Neural cell (in vitro differentiated cells): ENCODE results near the gene PDE8A. TPM values are rescaled to one million over a fixed set of nuclear protein-coding genes. Genes with fewer than 3 reads are reported as not detected.

Experiments
- H2AFZ ChIP-seq: fragments of 200-600, 300-800 bp; sonication (generic), shearing (Covaris generic); 2 replicates; pipeline ENCODE4 v1.6.0; 2014; ENCODE audit warnings: low read depth, mild to moderate bottlenecking, antibody characterized with exemption, low read length, moderate library complexity
- H3F3A ChIP-seq: fragments of 200-600 bp; shearing (Covaris generic); 2 replicates; pipeline ENCODE4 v1.6.1; 2016; ENCODE audit warnings: mild to moderate bottlenecking, moderate library complexity, mixed read lengths, antibody characterized with exemption, low read length; ENCODE audit not compliant: insufficient read depth, poor library complexity, severe bottlenecking
- H3K27ac ChIP-seq: fragments of 200-600, 300-800 bp; sonication (generic), shearing (Covaris generic); 2 replicates; pipeline ENCODE4 v1.5.1; 2014; ENCODE audit warnings: mild to moderate bottlenecking, low read length, moderate library complexity
- H3K27me3 ChIP-seq: fragments of 300-800, 200-600 bp; sonication (generic), shearing (Covaris generic); 2 replicates; pipeline ENCODE4 v1.6.0; 2014; ENCODE audit warnings: mild to moderate bottlenecking, low read depth, low read length, moderate library complexity; ENCODE audit not compliant: insufficient read depth
- H3K36me3 ChIP-seq: fragments of 300-800, 200-600 bp; sonication (generic), shearing (Covaris generic); 2 replicates; pipeline ENCODE4 v1.5.1; 2014; ENCODE audit warnings: mild to moderate bottlenecking, antibody characterized with exemption, low read length, moderate library complexity; ENCODE audit not compliant: insufficient read depth
- H3K4me2 ChIP-seq: fragments of 300-800, 200-600 bp; sonication (generic), shearing (Covaris generic); 2 replicates; pipeline ENCODE4 v1.6.0; 2014; ENCODE audit warnings: mild to moderate bottlenecking, low read length
- H3K4me3 ChIP-seq: fragments of 300-800, 200-600 bp; sonication (generic), shearing (Covaris generic); 2 replicates; pipeline ENCODE4 v1.5.1; 2014; ENCODE audit warnings: mild to moderate bottlenecking, low read length, moderate library complexity
- H3K79me2 ChIP-seq: fragments of 200-600 bp; shearing (Covaris generic); replicated peaks from 2 replicates; pipeline ENCODE4 v1.6.0; 2014; ENCODE audit warnings: mild to moderate bottlenecking, low read length, moderate library complexity; ENCODE audit not compliant: insufficient read depth
- H3K9ac ChIP-seq: fragments of 300-800, 200-600 bp; sonication (generic), shearing (Covaris generic); 2 replicates; pipeline ENCODE4 v1.6.1; 2016; ENCODE audit warnings: mild to moderate bottlenecking, low read length, mixed read lengths
- H3K9me2 ChIP-seq: fragments of 200-600 bp; shearing (Covaris generic); 2 replicates; pipeline ENCODE4 v1.6.1; 2016; ENCODE audit warnings: mild to moderate bottlenecking, low read length, mixed read lengths; ENCODE audit not compliant: insufficient read depth
- H3K9me3 ChIP-seq: fragments of 200-600, 300-800 bp; sonication (generic), shearing (Covaris generic); 2 replicates; pipeline ENCODE4 v1.6.1; 2016; ENCODE audit warnings: mild to moderate bottlenecking, mixed run types, low read length, moderate library complexity, mixed read lengths
- H4K20me1 ChIP-seq: fragments of 200-600 bp; shearing (Covaris generic); 2 replicates; pipeline ENCODE4 v1.6.1; 2016; ENCODE audit warnings: mild to moderate bottlenecking, mixed run types; ENCODE audit not compliant: insufficient read depth
- EP300 ChIP-seq: fragments of 450-650 bp; conservative IDR thresholded peaks from 2 replicates; pipeline ENCODE4 v1.6.1; 2014; ENCODE audit warnings: antibody characterized with exemption, mild to moderate bottlenecking, moderate library complexity; ENCODE audit not compliant: poor library complexity, severe bottlenecking
- EZH2 ChIP-seq: fragments of 200-600, 300-800 bp; shearing (Covaris generic), sonication (generic); IDR thresholded peaks from 2 replicates; pipeline ENCODE4 v1.6.1; 2014; ENCODE audit warnings: antibody characterized with exemption, low read length, borderline replicate concordance, mild to moderate bottlenecking; ENCODE audit not compliant: insufficient read depth, poor library complexity, severe bottlenecking
- POLR2AphosphoS5 ChIP-seq: IDR thresholded peaks from 2 replicates; pipeline ENCODE4 v1.6.1; 2012
- RAD21 ChIP-seq: fragments of 450-650 bp; conservative IDR thresholded peaks from 2 replicates; pipeline ENCODE4 v1.6.1; 2014; ENCODE audit warnings: antibody characterized with exemption, mild to moderate bottlenecking, moderate library complexity
- SMC3 ChIP-seq: fragments of 450-650 bp; conservative IDR thresholded peaks from 2 replicates; pipeline ENCODE4 v1.6.1; 2014; ENCODE audit warnings: antibody characterized with exemption, mild to moderate bottlenecking, moderate library complexity; ENCODE audit not compliant: poor library complexity
- TAF1 ChIP-seq: IDR thresholded peaks from 2 replicates; pipeline ENCODE4 v1.6.1; 2012; ENCODE audit warnings: low read depth
- polyA plus RNA-seq: library from polyadenylated mRNA; depleted of rRNA; stranded (reverse); fragments of >200 nt; gene quantifications from 2 replicates; pipeline ENCODE4 v1.2.3, GENCODE V29; 2014
- TF ChIP-seq, protein P1 (sequence below): fragments of 450-650 bp; IDR thresholded peaks from 2 replicates; pipeline ENCODE4 v1.5.1; 2014; ENCODE audit warnings: antibody characterized with exemption, mild to moderate bottlenecking, moderate library complexity; ENCODE audit not compliant: poor library complexity, severe bottlenecking
- TF ChIP-seq, protein P2 (sequence below): IDR thresholded peaks from 2 replicates; pipeline ENCODE4 v1.6.1; 2012; ENCODE audit warnings: borderline replicate concordance

PDE8A gene
- polyA plus RNA-seq, 1 donor from 2014 or later: 13.2 TPM

DNA sequence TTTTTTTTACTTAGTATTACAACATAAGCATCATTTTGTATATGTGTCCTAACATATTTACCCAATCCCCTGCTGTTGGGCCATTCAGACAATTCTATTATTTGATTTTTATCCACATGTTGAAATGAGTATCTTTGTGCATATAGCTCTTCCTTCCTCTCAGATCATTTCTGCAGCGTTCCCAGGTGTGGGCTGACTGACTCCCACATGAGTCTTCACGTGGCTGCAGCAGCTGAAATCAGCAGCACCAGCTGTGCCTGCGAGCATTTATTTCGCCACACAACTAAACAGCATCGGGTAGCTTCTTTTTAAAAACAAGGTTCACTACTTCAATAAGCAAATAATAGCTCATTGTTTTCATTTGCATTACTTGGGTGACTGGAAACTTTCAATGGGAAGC lies 44.5 kb upstream of the PDE8A start:
- no peaks in the 10 kb centered on the region for H3F3A ChIP-seq
- H3K4me3 ChIP-seq: no peak overlapping the region
- H3K79me2 ChIP-seq: no peaks in the 10 kb centered on the region
- H3K27ac ChIP-seq: no peak overlapping the region
- no peaks in the 10 kb centered on the region for H4K20me1 ChIP-seq
- TF ChIP-seq TAF1 (no peak), POLR2AphosphoS5 (no peak), RAD21 (no peak), EZH2 (no peak), EP300 (no peak)
- TF ChIP-seq, protein P1, sequence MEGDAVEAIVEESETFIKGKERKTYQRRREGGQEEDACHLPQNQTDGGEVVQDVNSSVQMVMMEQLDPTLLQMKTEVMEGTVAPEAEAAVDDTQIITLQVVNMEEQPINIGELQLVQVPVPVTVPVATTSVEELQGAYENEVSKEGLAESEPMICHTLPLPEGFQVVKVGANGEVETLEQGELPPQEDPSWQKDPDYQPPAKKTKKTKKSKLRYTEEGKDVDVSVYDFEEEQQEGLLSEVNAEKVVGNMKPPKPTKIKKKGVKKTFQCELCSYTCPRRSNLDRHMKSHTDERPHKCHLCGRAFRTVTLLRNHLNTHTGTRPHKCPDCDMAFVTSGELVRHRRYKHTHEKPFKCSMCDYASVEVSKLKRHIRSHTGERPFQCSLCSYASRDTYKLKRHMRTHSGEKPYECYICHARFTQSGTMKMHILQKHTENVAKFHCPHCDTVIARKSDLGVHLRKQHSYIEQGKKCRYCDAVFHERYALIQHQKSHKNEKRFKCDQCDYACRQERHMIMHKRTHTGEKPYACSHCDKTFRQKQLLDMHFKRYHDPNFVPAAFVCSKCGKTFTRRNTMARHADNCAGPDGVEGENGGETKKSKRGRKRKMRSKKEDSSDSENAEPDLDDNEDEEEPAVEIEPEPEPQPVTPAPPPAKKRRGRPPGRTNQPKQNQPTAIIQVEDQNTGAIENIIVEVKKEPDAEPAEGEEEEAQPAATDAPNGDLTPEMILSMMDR: no peak
- H3K36me3 ChIP-seq: no peaks in the 10 kb centered on the region
- H2AFZ ChIP-seq: no peak overlapping the region
- no peaks in the 10 kb centered on the region for H3K9me3 ChIP-seq
- H3K4me2 ChIP-seq: no peak overlapping the region
- H3K9me2 ChIP-seq: no peaks in the 10 kb centered on the region
- no peak overlapping the region for H3K9ac ChIP-seq
- no peaks in the 10 kb centered on the region for H3K27me3 ChIP-seq

DNA sequence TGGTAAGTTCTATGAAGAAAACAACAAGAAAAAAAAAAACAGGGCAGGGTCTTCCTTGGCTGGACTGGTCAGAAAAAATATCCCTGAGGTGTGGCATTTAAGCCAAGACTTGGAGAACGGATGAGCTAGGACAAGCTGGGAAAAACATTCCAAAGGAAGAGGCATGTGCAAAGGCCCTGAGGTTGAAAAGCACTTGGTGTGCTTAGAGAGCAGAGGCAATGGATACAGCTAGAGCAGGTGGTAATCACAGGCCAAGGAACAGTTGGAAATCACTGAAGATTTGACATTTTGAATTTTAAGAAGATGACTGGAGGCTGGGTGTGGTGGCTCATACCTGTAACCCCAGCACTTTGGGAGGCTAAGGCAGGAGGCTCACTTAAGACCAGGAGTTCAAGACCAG lies 42.9 kb upstream of the PDE8A start:
- H3K9me2 ChIP-seq: no peaks in the 10 kb centered on the region
- H3K27ac ChIP-seq: no peak overlapping the region
- no peaks in the 10 kb centered on the region for H3K79me2 ChIP-seq
- no peak overlapping the region for H3K4me3 ChIP-seq
- no peak overlapping the region for H3K4me2 ChIP-seq
- H2AFZ ChIP-seq: no peak overlapping the region
- H3K27me3 ChIP-seq: no peaks in the 10 kb centered on the region
- no peaks in the 10 kb centered on the region for H3K36me3 ChIP-seq
- TF ChIP-seq EP300 (no peak), TAF1 (no peak), EZH2 (no peak), POLR2AphosphoS5 (no peak), RAD21 (no peak), SMC3 (no peak)
- TF ChIP-seq, protein P2, sequence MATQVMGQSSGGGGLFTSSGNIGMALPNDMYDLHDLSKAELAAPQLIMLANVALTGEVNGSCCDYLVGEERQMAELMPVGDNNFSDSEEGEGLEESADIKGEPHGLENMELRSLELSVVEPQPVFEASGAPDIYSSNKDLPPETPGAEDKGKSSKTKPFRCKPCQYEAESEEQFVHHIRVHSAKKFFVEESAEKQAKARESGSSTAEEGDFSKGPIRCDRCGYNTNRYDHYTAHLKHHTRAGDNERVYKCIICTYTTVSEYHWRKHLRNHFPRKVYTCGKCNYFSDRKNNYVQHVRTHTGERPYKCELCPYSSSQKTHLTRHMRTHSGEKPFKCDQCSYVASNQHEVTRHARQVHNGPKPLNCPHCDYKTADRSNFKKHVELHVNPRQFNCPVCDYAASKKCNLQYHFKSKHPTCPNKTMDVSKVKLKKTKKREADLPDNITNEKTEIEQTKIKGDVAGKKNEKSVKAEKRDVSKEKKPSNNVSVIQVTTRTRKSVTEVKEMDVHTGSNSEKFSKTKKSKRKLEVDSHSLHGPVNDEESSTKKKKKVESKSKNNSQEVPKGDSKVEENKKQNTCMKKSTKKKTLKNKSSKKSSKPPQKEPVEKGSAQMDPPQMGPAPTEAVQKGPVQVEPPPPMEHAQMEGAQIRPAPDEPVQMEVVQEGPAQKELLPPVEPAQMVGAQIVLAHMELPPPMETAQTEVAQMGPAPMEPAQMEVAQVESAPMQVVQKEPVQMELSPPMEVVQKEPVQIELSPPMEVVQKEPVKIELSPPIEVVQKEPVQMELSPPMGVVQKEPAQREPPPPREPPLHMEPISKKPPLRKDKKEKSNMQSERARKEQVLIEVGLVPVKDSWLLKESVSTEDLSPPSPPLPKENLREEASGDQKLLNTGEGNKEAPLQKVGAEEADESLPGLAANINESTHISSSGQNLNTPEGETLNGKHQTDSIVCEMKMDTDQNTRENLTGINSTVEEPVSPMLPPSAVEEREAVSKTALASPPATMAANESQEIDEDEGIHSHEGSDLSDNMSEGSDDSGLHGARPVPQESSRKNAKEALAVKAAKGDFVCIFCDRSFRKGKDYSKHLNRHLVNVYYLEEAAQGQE: no peak
- TF ChIP-seq, protein P1: no peak
- H3K9ac ChIP-seq: no peak overlapping the region
- no peaks in the 10 kb centered on the region for H3K9me3 ChIP-seq
- H4K20me1 ChIP-seq: no peaks in the 10 kb centered on the region
- H3F3A ChIP-seq: no peaks in the 10 kb centered on the region
